GM18508 (cell line): ENCODE results near the gene BRMS1.
"Not testable (repeated sequence)": the region's sequence is repeated elsewhere in the genome, so short reads cannot be mapped to it uniquely, and the experiment has no call there.

Experiments
- ATAC-seq: cut with Tn5 transposase; IDR thresholded peaks from one replicate; pipeline ENCODE4 v1.9.1; 2021; ENCODE audit warnings: moderate number of reproducible peaks; ENCODE audit not compliant: insufficient read depth, unreplicated experiment

The BRMS1 gene

GRCh38 chr11:66326261-66327111 is 18.4 kb downstream of the BRMS1 start:
- ATAC-seq: no peak

GRCh38 chr11:66325263-66325671 is 19.6 kb downstream of the BRMS1 start:
- no peak for ATAC-seq

- ATAC-seq: no peak
These were observed 20.2 kb downstream of the BRMS1 start for GRCh38 chr11:66324664-66325063.

- ATAC-seq: no peak
These were observed 21.2 kb downstream of the BRMS1 start for GRCh38 chr11:66323684-66324083.

- no peak for ATAC-seq
These were observed 22.0 kb downstream of the BRMS1 start for GRCh38 chr11:66322732-66323427.

GRCh38 chr11:66321606-66322005 is 23.3 kb downstream of the BRMS1 start:
- no peak for ATAC-seq

GRCh38 chr11:66320748-66321147 is 24.2 kb downstream of the BRMS1 start:
- ATAC-seq: not testable (repeated sequence)

- not testable (repeated sequence) for ATAC-seq
These were observed 24.6 kb downstream of the BRMS1 start for GRCh38 chr11:66320289-66320688.

GRCh38 chr11:66318600-66318970 is 26.3 kb downstream of the BRMS1 start:
- no peak for ATAC-seq

- no peak for ATAC-seq
These were observed 26.9 kb downstream of the BRMS1 start for GRCh38 chr11:66317723-66318599.

- ATAC-seq: no peak
These were observed 27.6 kb downstream of the BRMS1 start for GRCh38 chr11:66317322-66317722.

- ATAC-seq: no peak
These were observed 28.1 kb downstream of the BRMS1 start, which contains the start of gene CD248 for GRCh38 chr11:66316849-66317251. CD248 (minus strand) TSS chr11:66317044; CDS start chr11:66317027, 17 bp downstream.

- ATAC-seq: no peak
These were observed 28.7 kb downstream of the BRMS1 start for GRCh38 chr11:66315921-66316811.

- no peak for ATAC-seq
These were observed 29.4 kb downstream of the BRMS1 start for GRCh38 chr11:66315498-66315885.

GRCh38 chr11:66314561-66315497 is 30.1 kb downstream of the BRMS1 start:
- no peak for ATAC-seq

GRCh38 chr11:66314186-66314501 is 30.8 kb downstream of the BRMS1 start:
- no peak for ATAC-seq

GRCh38 chr11:66313321-66314185 is 31.4 kb downstream of the BRMS1 start:
- no peak for ATAC-seq
